Thyroid gland (tissue), 4 donors: ENCODE results near the gene RAP1GAP. TPM values are rescaled to one million over a fixed set of nuclear protein-coding genes. Genes with fewer than 3 reads are reported as not detected.
"Not testable (repeated sequence)": the region's sequence is repeated elsewhere in the genome, so short reads cannot be mapped to it uniquely, and the experiment has no call there.

Experiments used
- DNase-seq, 2 donors: peaks; one replicate each; pipeline ENCODE4 v3.0.0-alpha.2; 2019
- H3K27ac ChIP-seq, 3 donors: fragments of 200-600 bp; sonication (generic); 1 replicate in 2 of 3; 2 replicates in 1 of 3; pipeline ENCODE4 v1.5.1; 2016 to 2019; ENCODE audit warnings: mild to moderate bottlenecking in 1 of 3, moderate library complexity in 1 of 3
- H3K27me3 ChIP-seq: fragments of 200-600 bp; sonication (generic); one replicate; pipeline ENCODE4 v1.5.1; 2019
- H3K36me3 ChIP-seq, 2 donors: fragments of 200-600 bp; sonication (generic); one replicate each; pipeline ENCODE4 v1.5.1; 2016 to 2019
- H3K4me1 ChIP-seq, 2 donors: fragments of 200-600 bp; sonication (generic); one replicate each; pipeline ENCODE4 v1.5.1; 2017 to 2019
- H3K4me3 ChIP-seq, 3 donors: fragments of 200-600 bp; sonication (generic); replicated peaks in 1 of 3; 1 replicate in 2 of 3; 2 replicates in 1 of 3; pipeline ENCODE4 v1.5.1; 2016; ENCODE audit warnings: mild to moderate bottlenecking in 1 of 3
- H3K9me3 ChIP-seq: fragments of 200-600 bp; sonication (generic); one replicate; pipeline ENCODE4 v1.5.1; 2017
- CTCF ChIP-seq, 6 experiments: fragments of 200-600 bp in 3 of 6; fragments of 450-650 bp in 3 of 6; sonication (generic) in 3 of 6; IDR thresholded peaks; one replicate each; pipeline ENCODE4 v1.5.1; 2016 to 2019; ENCODE audit warnings: antibody characterized with exemption in 6 of 6, mild to moderate bottlenecking in 2 of 6, inconsistent platforms in 1 of 6, moderate library complexity in 1 of 6
- POLR2A ChIP-seq, 2 donors: fragments of 450-650 bp; IDR thresholded peaks; one replicate each; pipeline ENCODE4 v1.6.1; 2017; ENCODE audit warnings: antibody characterized with exemption in 2 of 2, mild to moderate bottlenecking in 2 of 2, moderate library complexity in 1 of 2
- WGBS, 2 donors: methylation state at CpG; one replicate each; pipeline ENCODE4 v1.1.5; 2017; 5-methylcytosine and 5-hydroxymethylcytosine counted together
- intact Hi-C: fragments of 100-400 bp; cut with DNase I; formaldehyde crosslinking; loops from one replicate; pipeline ENCODE4 v1.15.1; 2023
- total RNA-seq, 4 donors: library from RNA; depleted of rRNA; stranded (reverse); fragments of >200 nt; gene quantifications; one replicate each; pipeline ENCODE4 v1.2.3, GENCODE V29; 2016

RAP1GAP gene
- total RNA-seq, 4 donors from 2014 or later: 256 to 588 (median 506) TPM

DNA sequence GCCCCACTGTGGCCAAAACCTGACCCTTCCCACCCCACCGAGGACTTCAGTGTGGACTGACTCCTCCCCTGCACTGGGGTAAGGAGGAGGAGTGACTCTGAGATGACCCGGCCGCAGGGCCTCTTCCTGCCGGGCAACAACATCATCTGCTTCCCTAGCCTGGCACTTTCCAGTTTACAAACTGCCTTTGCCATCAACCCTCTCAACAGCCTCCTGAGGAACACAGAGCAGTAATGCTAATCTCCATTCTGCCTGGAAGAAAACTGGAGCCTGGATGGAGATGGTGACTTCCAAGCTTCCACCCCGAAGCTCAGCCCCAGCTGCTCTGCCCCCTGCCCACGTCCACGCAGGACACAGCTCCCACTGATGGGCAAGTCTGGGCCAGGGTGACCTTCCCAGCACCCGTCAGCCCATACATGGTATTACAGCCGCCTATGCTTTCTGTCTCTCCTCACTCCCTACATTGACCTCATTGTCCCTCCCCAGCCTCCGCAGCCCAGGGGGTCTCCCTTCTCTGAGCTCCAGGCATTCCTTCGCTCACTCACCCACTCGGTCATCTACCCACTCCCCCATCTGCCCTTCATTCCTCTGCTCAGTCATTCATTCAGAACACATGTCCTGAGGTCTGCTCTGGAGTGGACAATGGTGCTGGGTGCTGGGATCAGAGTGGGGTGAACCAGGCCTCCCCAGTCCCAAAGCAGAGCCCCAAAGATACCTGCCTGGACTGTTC lies 34.2 kb downstream of the RAP1GAP start:
- WGBS, 2 donors: 31 to 44% methylated on average over 10 to 12 of the region's 12 CpGs
- no peaks in the 10 kb centered on the region for H3K9me3 ChIP-seq
- intact Hi-C loops: no loop called here
- H3K36me3 ChIP-seq: no peaks in the 10 kb centered on the region
- H3K4me1 ChIP-seq: peaks cover 72 to 86% of the 10 kb centered on the region in 2 donors
- peak; percentile 75 to 78 for DNase-seq
- TF ChIP-seq POLR2A (IDR thresholded peaks at IDR 0.05) (peak in 1 of 2 donors; percentile 34), CTCF (IDR thresholded peaks at IDR 0.05) (peak in 2 of 6 experiments; percentile 24 to 32)
- peak overlapping the region; percentile 93 to 96 (median 94) for H3K27ac ChIP-seq
- H3K27me3 ChIP-seq: no peaks in the 10 kb centered on the region
- H3K4me3 ChIP-seq: no peak overlapping the region

DNA sequence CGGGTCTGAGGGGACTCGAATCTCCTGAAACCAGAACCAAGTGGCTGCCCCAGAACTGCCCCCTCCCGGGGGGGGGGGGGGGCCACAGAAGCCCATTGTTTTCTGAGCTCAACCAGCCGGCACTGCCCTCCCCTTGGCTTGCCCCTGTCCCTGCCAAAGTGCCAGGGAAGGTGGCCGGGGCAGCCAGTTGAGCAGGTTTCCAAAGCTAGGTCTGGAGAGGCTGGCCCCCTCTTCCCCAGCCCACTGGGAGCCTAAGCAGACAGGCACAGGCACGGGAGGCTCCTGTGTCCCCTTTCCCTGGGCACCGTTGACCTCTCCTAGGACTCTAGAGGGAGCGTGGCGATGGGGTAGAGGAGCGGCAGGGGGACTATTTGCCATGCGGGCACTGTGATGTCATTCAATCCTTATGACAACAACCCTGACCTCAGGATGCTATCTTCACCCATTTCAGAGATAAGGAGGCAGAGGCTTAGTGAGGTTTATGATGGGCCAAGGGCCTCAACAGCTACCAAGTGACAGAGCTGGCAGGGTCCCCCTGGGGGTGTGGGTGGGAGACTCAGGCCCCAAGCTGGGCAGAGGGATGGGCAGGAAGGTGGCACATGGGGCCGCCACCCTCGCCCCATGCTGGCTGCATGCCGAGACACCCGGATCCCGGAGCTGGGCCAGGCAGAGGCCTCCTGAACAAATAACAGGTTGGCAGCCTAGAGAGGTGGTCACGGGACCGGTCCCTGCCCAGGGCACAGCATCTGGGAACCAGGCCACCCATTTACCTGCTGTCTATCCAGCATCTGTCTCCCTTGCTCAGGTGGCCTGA lies 35.0 kb downstream of the RAP1GAP start:
- 15 to 65% methylated on average over 2 to 9 of the region's 18 CpGs for WGBS, 2 donors
- TF ChIP-seq POLR2A (IDR thresholded peaks at IDR 0.05) (peak in 1 of 2 donors; percentile 19), CTCF (IDR thresholded peaks at IDR 0.05) (no peak)
- peak; percentile 98 for DNase-seq
- no peaks in the 10 kb centered on the region for H3K27me3 ChIP-seq
- peaks cover 64 to 84% of the 10 kb centered on the region in 2 donors for H3K4me1 ChIP-seq
- no peak overlapping the region for H3K4me3 ChIP-seq
- peak overlapping the region; percentile 93 to 96 (median 94) for H3K27ac ChIP-seq
- no peaks in the 10 kb centered on the region for H3K9me3 ChIP-seq
- intact Hi-C loops: no loop called here
- no peaks in the 10 kb centered on the region for H3K36me3 ChIP-seq

GRCh38 chr1:21633141-21633755 lies 35.9 kb downstream of the RAP1GAP start:
- no peaks in the 10 kb centered on the region for H3K36me3 ChIP-seq
- WGBS, 2 donors: 42 to 47% methylated on average over 6 of the region's 7 CpGs
- H3K4me1 ChIP-seq: peaks cover 59 to 82% of the 10 kb centered on the region in 2 donors
- intact Hi-C loops: no loop called here
- H3K9me3 ChIP-seq: no peaks in the 10 kb centered on the region
- TF ChIP-seq CTCF (IDR thresholded peaks at IDR 0.05): peak in 4 of 6 experiments; percentile 27 to 89 (median 42)
- peak in 1 of 2 donors; percentile 52 for TF ChIP-seq POLR2A (IDR thresholded peaks at IDR 0.05)
- H3K4me3 ChIP-seq: no peak overlapping the region
- DNase-seq: peak; percentile 87 to 89
- H3K27ac ChIP-seq: peak overlapping the region; percentile 93 to 96 (median 94)
- H3K27me3 ChIP-seq: no peaks in the 10 kb centered on the region

DNA sequence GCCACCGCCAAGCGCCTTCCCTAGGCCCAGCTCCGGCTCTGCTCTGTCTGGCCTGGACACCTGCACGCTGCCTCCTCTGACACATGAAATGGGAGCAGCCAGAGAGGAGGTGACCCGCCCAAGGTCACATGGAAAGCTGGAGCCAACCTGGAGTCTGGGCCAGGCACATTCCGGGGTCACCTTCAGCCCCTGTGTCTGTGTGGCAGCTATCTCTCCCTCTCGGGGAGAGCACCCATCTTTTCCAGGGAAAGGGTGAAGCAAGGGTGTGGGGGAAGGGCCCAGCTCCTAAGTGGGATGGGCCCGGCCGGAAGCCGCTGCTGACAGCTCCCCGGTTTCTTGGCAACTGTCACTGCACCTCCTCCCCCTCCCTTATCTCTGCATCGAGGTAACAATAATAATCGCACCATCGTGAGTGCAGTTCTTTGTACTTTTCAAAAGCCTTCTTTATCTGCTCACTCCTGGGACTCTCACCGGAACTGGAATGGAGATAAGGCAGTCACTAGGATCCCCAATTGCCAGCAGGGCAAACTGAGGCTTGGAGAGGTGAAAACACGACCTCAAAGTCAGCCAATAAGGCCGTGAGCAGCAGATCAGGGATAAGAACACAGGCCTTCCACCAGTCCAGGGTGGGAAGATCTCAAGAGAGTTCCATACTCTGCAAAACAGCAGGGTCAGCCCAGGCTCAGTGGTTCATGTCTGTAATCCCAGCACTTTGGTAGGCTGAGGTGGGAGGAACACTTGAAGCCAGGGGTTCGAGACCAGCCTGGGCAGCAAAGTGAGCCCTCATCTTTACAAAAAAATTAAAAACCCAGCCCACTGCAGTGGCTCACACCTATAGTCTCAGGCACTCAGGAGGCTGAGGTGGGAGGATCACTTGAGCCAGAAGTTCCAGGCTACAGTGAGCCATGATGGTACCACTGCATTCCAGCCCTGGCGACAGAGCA lies 36.9 kb downstream of the RAP1GAP start:
- Histone ChIP-seq H3K4me1 (peaks cover 49 to 71% of the 10 kb centered on the region in 2 donors), H3K4me3 (no peak overlapping the region), H3K36me3 (no peaks in the 10 kb centered on the region), H3K27ac (peak overlapping the region; percentile 93 to 96 (median 94)), H3K9me3 (no peaks in the 10 kb centered on the region), H3K27me3 (no peaks in the 10 kb centered on the region)
- WGBS, 2 donors: 38 to 44% methylated on average over 17 to 18 of the region's 19 CpGs
- no peak for TF ChIP-seq CTCF (IDR thresholded peaks at IDR 0.05)
- no peak for TF ChIP-seq POLR2A (IDR thresholded peaks at IDR 0.05)
- intact Hi-C loops: no loop called here
- DNase-seq: peak; percentile 51 to 53

DNA sequence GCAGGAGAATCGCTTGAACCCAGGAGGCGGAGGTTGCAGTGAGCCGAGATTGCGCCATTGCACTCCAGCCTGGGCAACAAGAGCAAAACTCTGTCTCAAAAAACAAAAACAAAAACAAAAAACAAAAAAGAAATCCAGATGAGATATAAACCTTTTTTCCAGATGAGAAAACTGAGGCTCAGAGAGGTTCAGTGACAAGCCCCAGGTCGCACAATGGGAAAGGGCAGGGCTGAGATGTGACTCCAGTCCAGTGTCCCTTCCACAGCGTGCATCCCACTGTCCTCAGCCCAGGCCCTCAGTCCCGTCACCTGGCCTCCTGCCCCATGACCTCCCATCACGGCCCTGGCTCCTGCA lies 37.6 kb downstream of the RAP1GAP start:
- Histone ChIP-seq H3K27ac (peak overlapping the region; percentile 93 to 96 (median 94)), H3K4me1 (peaks cover 45 to 66% of the 10 kb centered on the region in 2 donors)
- 85 to 88% methylated on average over 8 of the region's 8 CpGs for WGBS, 2 donors
- H3K4me3 ChIP-seq, H3K36me3 ChIP-seq, DNase-seq, intact Hi-C loops, H3K9me3 ChIP-seq, H3K27me3 ChIP-seq: not testable (repeated sequence)
